ENCODE measurements around the gene KDSR. TPM values are rescaled to one million over a fixed set of nuclear protein-coding genes. Genes with fewer than 3 reads are reported as not detected.

Gene KDSR
- total RNA-seq, 6 experiments from 2014 or later, result 46.7 to 69.4 (median 57.1) TPM

DNA sequence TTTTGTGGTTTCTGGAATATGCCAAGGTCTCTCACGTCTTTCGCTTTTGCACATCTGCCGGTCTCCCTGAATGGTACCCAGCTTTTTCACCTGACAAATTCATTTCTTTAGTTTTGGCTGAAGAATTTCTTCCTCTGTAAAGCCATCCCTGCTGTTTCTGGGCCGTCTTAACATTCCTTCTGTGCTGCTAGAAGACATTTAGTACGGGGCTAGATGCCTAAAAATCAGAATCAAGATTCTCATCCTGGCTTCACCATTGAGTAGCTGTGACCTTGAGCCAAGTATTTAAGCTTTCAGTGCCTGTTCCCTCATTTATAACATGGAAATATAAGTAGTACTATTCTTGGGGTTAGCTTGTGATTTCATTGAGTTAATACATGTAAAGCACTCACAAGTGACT lies 41.0 kb downstream of the KDSR start:
- Mint-ChIP-seq H3K36me3 (ENCODE audit: low read depth) (peaks cover 2% of the 10 kb centered on the region; the same call in 1 of the 2 replicates), H3K4me1 (ENCODE audit: low read depth) (peaks cover 16% of the 10 kb centered on the region), H3K4me3 (no peak overlapping the region), H3K9me3 (no peaks in the 10 kb centered on the region), H3K27me3 (ENCODE audit: insufficient read depth) (no peaks in the 10 kb centered on the region), H3K27ac (no peak overlapping the region)
- TF ChIP-seq, protein P1, sequence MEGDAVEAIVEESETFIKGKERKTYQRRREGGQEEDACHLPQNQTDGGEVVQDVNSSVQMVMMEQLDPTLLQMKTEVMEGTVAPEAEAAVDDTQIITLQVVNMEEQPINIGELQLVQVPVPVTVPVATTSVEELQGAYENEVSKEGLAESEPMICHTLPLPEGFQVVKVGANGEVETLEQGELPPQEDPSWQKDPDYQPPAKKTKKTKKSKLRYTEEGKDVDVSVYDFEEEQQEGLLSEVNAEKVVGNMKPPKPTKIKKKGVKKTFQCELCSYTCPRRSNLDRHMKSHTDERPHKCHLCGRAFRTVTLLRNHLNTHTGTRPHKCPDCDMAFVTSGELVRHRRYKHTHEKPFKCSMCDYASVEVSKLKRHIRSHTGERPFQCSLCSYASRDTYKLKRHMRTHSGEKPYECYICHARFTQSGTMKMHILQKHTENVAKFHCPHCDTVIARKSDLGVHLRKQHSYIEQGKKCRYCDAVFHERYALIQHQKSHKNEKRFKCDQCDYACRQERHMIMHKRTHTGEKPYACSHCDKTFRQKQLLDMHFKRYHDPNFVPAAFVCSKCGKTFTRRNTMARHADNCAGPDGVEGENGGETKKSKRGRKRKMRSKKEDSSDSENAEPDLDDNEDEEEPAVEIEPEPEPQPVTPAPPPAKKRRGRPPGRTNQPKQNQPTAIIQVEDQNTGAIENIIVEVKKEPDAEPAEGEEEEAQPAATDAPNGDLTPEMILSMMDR (IDR thresholded peaks at IDR 0.05), result no peak
- DNase-seq, result no peak

GRCh38 chr18:63325086-63325686 lies 41.8 kb downstream of the KDSR start:
- no peak for DNase-seq
- Mint-ChIP-seq H3K27ac (no peak overlapping the region), H3K4me1 (ENCODE audit: low read depth) (peaks cover 18% of the 10 kb centered on the region), H3K9me3 (no peaks in the 10 kb centered on the region), H3K36me3 (ENCODE audit: low read depth) (no peaks in the 10 kb centered on the region), H3K4me3 (no peak overlapping the region), H3K27me3 (ENCODE audit: insufficient read depth) (no peaks in the 10 kb centered on the region; the same call in 1 of the 2 replicates)
- TF ChIP-seq, protein P1 (IDR thresholded peaks at IDR 0.05), result no peak

DNA sequence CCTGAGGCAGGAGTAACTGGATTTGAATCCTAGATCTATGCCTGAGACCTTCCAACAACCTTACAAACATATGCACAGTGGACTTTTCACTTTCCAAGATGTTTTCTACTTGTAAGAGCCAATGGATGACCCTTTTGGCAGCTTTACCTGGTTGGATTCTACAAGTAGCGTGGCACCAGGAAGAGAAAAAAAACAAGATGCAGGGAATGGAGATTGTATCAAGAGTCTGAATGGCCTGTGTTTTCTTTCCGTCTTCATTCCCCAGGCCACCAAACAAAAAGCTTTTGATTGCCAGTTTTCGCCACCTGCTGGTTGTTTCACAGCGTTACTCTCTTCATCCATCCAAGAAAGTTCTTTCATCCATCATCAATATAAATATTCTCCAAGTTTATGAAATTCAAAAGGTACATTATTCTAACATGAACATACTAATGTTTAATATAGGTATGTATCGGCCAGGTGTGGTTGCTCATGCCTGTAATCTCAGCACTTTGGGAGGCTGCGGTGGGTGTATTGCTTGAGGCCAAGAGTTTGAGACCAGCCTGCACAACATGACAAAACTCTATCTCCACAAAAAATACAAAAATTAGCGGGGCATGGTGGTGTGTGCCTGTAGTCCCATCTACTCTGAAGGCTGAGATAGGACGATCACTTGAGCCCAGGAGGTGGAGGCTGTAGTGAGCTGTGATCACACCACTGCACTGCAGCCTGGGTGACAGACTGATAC lies 43.9 kb downstream of the KDSR start:
- Mint-ChIP-seq H3K4me3 (peak overlapping the region; percentile 45), H3K4me1 (ENCODE audit: low read depth) (peaks cover 29% of the 10 kb centered on the region), H3K9me3 (no peaks in the 10 kb centered on the region), H3K36me3 (ENCODE audit: low read depth) (no peaks in the 10 kb centered on the region; the same call in 1 of the 2 replicates), H3K27ac (peak overlapping the region; percentile 39; the same call in 1 of the 2 replicates), H3K27me3 (ENCODE audit: insufficient read depth) (peaks cover 5% of the 10 kb centered on the region)
- TF ChIP-seq, protein P1 (IDR thresholded peaks at IDR 0.05), result peak; percentile 90
- peak; percentile 52 for DNase-seq

- H3K27me3 Mint-ChIP-seq (ENCODE audit: insufficient read depth), result peaks cover 14% of the 10 kb centered on the region
- peaks cover 29% of the 10 kb centered on the region for H3K4me1 Mint-ChIP-seq (ENCODE audit: low read depth)
- no peak for DNase-seq
- TF ChIP-seq, protein P1 (IDR thresholded peaks at IDR 0.05), result no peak
- no peaks in the 10 kb centered on the region for H3K9me3 Mint-ChIP-seq
- H3K36me3 Mint-ChIP-seq (ENCODE audit: low read depth), result no peaks in the 10 kb centered on the region; the same call in 1 of the 2 replicates
- H3K27ac Mint-ChIP-seq, result no peak overlapping the region
- no peak overlapping the region for H3K4me3 Mint-ChIP-seq
Measured at GRCh38 chr18:63322206-63322605, 44.8 kb downstream of the KDSR start.

DNA sequence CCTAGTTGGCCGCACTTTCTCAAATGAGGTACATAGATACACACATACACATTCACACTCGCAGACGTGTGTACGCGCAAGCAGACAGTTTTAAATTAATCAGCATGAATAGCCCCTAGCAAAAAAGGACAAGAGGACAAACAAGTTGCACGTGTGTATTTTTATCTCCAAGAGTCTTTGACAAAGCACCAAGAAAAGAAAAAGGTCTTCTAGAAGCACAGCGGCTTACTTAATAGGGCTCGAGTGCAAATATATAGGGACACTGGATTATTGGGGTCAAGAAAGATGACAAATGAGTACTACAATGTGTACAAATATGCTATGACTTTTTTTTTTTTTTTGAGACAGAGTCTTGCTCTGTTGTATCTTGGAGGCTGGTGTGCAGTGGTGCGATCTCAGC lies 45.7 kb downstream of the KDSR start:
- no peak for DNase-seq
- no peaks in the 10 kb centered on the region for H3K9me3 Mint-ChIP-seq
- no peaks in the 10 kb centered on the region; the same call in 1 of the 2 replicates for H3K36me3 Mint-ChIP-seq (ENCODE audit: low read depth)
- H3K27ac Mint-ChIP-seq, result no peak overlapping the region
- H3K27me3 Mint-ChIP-seq (ENCODE audit: insufficient read depth), result peaks cover 20% of the 10 kb centered on the region
- H3K4me3 Mint-ChIP-seq, result peak overlapping the region; percentile 87
- H3K4me1 Mint-ChIP-seq (ENCODE audit: low read depth), result peaks cover 35% of the 10 kb centered on the region
- TF ChIP-seq, protein P1 (IDR thresholded peaks at IDR 0.05), result no peak

Measured in HFFc6 (cell line).